GM12875 (cell line): Measurements from ENCODE around the gene VAV2.

Experiments
- H3K4me3 ChIP-seq: one replicate; pipeline ENCODE4 v1.5.1; 2011; ENCODE audit warnings: low read depth, low read length, control low read depth
- TF ChIP-seq, protein P1 (sequence below): IDR thresholded peaks from 2 replicates; pipeline ENCODE4 v1.5.1; 2011; ENCODE audit warnings: low read depth, mild to moderate bottlenecking, control low read depth, inconsistent platforms, low read length, moderate library complexity, borderline replicate concordance; ENCODE audit not compliant: insufficient read depth

The VAV2 gene

DNA sequence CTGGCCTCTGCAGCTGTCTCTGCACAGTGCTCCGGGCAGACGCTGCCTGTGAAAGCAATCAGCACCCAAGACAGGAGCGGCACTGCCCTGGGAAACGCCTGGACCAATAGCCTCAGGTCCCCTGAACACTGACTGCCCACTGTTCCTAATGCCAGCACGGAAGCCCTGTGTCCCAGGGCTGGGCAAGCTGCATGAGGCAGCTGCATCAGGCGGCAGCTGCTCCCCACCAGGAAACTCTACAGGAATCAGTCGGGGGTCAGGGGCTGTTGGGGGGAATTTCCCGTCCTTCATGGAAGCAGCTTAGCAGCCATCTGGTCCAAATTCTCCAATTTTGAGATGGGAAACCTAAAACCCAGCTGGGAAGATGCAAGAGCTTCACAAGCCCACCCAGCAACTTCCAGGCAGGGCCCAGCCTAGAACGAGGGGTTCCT lies 118.6 kb downstream of the VAV2 start:
- TF ChIP-seq, protein P1, sequence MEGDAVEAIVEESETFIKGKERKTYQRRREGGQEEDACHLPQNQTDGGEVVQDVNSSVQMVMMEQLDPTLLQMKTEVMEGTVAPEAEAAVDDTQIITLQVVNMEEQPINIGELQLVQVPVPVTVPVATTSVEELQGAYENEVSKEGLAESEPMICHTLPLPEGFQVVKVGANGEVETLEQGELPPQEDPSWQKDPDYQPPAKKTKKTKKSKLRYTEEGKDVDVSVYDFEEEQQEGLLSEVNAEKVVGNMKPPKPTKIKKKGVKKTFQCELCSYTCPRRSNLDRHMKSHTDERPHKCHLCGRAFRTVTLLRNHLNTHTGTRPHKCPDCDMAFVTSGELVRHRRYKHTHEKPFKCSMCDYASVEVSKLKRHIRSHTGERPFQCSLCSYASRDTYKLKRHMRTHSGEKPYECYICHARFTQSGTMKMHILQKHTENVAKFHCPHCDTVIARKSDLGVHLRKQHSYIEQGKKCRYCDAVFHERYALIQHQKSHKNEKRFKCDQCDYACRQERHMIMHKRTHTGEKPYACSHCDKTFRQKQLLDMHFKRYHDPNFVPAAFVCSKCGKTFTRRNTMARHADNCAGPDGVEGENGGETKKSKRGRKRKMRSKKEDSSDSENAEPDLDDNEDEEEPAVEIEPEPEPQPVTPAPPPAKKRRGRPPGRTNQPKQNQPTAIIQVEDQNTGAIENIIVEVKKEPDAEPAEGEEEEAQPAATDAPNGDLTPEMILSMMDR = no peak
- no peak overlapping the region for H3K4me3 ChIP-seq

DNA sequence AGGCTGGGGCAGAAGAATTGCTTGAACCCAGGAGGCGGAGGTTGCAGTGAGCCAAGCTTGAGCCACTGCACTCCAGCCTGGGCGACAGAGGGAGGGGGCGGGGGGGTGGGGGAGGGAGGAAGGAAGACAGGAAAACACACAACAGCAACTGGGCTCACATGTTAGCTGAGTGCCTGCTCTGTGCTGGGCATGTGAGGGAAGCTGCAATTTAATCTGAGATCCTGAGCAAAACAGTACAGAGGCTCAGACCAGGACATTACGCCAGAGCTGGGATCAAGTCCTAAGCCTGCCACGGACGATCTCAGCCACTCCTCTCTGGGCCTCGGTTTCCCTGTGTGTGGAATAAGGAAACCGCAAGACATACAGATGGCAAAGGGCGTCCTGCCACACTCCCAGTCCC lies 119.1 kb downstream of the VAV2 start:
- TF ChIP-seq, protein P1 = no peak
- no peak overlapping the region for H3K4me3 ChIP-seq

DNA sequence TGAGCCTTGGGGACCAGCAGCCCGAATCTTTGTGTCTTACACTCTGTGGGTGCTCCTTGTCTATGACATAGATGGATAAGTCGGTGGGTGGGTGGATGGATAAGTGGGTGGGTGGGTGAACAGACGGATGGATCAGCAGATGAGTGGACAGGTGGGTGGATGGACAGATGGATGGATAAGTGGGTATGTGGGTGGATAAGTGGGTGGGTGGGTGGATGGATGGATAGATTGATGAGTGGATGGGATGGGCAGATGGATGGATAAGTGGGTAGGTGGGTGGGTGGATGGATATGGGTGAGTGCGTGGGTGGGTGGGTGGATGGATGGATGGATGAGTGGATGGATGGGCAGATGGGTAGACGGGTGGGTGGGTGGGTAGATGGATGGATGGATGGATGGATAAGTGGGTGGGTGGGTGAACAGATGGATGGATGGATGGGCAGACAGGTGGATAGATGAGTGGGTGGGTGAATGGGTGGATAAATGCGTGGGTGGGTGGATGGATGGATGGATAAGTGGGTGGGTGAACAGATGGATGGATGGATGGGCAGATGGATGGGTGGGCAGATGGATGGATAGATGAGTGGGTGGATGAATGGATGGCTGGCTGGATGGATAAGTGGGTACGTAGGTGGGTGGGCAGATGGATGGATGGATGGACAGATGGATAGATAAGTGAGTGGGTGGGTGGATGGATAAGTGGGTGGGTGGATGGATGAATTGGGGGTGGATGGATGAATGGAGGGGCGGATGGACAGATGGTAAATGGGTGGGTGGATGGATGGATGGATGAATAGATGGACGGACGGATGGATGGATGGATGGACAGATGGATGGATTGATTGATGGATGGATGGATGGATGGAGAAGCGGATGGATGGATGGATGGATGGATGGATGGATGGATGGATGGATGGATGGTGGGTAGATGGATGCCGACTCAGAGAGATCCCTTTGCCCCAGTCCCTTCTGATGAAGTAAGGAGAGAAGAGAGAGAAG lies 121.2 kb downstream of the VAV2 start:
- H3K4me3 ChIP-seq = no peak overlapping the region
- TF ChIP-seq, protein P1 = no peak

DNA sequence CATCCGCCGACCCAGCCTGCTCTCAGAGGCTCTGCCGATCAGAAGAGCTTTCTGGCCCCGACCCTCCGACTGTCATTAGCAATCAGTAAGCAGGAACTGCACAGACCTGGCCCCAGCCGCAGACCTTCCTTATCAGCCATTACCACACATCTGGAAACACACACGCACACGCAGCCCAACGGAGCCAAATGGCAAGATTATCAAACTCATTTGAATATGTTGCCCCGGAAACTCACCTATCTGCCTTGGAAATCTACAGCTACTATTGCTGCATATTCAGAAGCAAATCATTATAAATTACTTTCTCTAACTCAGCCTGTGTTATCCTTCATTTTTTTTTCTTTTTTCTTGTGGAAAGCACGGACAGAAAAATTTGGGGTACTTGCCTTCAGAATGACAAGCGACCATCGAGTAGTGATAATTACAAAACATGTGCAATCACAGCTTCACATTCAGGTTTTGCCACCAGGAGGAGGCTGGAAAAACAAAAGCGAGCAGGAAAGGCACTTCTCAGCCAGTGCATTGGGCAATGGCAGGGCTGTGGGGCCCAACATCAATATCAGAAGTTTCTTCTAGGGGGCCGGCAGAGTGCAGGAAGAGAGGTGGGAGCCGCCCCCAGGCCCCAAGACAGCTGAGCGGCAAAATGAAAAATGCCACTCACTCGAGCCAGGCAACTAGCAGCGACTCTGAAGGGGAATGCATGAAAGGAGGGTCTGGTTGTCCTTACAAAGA lies 122.3 kb downstream of the VAV2 start:
- H3K4me3 ChIP-seq = peak overlapping the region; percentile 39
- TF ChIP-seq, protein P1 = no peak

DNA sequence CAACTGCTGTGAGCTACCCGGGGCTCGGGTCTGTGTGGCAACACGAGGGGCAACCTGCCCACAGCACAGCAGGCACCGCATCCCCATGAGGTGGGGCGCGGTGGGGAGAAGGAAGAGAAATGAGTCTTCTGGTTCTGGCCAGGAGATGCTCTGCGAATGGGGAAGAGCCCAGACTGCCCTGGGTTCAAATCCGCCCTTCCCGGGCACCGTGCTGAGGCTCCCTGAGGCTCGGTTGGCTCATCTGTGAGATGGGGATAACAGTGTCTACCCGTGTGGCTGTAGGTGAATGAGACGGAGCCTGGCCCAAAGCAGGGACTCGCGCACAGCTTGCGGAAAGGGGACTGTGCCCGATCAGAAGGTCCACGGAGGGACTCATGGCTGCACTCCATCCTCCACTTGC lies 123.9 kb downstream of the VAV2 start:
- TF ChIP-seq, protein P1 = no peak
- no peak overlapping the region for H3K4me3 ChIP-seq

DNA sequence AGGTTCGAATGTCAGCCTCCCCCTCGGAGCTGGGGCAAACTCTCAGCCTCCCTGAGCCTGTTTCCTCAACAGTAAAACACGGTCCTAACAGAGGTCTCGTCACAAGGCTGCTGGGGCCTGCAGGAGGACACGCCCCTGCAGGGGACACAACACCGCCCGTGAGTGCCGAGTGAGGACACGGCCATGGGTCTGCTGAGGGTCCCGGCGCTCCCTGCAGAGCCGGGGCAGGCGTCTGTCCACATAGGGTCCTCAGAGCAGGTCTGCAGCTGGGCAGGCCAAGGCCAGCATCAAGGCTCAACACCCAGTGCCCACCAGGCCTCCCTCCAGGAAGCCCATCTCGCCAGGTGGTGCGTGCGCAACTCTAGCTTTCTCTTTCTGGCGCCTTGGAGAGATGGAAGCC lies 125.2 kb downstream of the VAV2 start:
- no peak overlapping the region for H3K4me3 ChIP-seq
- TF ChIP-seq, protein P1 = no peak
